22Rv1 (cell line): Measurements from ENCODE around the gene CALU.
A peak's percentile ranks its signal among the peaks of the same experiment; 100 is the strongest.

Source experiments
- H3K27ac ChIP-seq: fragments of 450-650 bp; 2 replicates; pipeline ENCODE4 v1.5.1; 2017
- CTCF ChIP-seq: fragments of 450-650 bp; IDR thresholded peaks from 2 replicates; pipeline ENCODE4 v1.5.1; 2017; ENCODE audit warnings: mild to moderate bottlenecking
- ZFX ChIP-seq: fragments of 450-650 bp; IDR thresholded peaks from 2 replicates; pipeline ENCODE4 v1.6.1; 2017; ENCODE audit warnings: antibody characterized with exemption, borderline replicate concordance

CALU gene

GRCh38 chr7:128739990-128740682 lies 977 bp downstream of the CALU start:
- no peak for TF ChIP-seq ZFX
- no peak for TF ChIP-seq CTCF
- H3K27ac ChIP-seq: peak overlapping the region; percentile 78

GRCh38 chr7:128740996-128741395 lies 1.8 kb downstream of the CALU start:
- no peak overlapping the region for H3K27ac ChIP-seq
- TF ChIP-seq ZFX: no peak
- TF ChIP-seq CTCF: no peak

- TF ChIP-seq ZFX (no peak), CTCF (no peak)
- H3K27ac ChIP-seq: no peak overlapping the region
Measured at GRCh38 chr7:128741491-128741890, 2.3 kb downstream of the CALU start.

GRCh38 chr7:128742206-128742605 lies 3.0 kb downstream of the CALU start:
- no peak overlapping the region for H3K27ac ChIP-seq
- no peak for TF ChIP-seq ZFX
- no peak for TF ChIP-seq CTCF

- no peak overlapping the region for H3K27ac ChIP-seq
- TF ChIP-seq ZFX: no peak
- TF ChIP-seq CTCF: no peak
Measured at GRCh38 chr7:128743112-128743772, 4.1 kb downstream of the CALU start.

GRCh38 chr7:128744366-128744905 lies 5.3 kb downstream of the CALU start:
- no peak overlapping the region for H3K27ac ChIP-seq
- TF ChIP-seq ZFX: no peak

GRCh38 chr7:128745706-128746105 lies 6.5 kb downstream of the CALU start:
- no peak for TF ChIP-seq CTCF
- TF ChIP-seq ZFX: no peak
- H3K27ac ChIP-seq: no peak overlapping the region
